DND-41 (cell line): ENCODE measurements around the gene RDH12.
"Not testable (repeated sequence)": the region's sequence is repeated elsewhere in the genome, so short reads cannot be mapped to it uniquely, and the experiment has no call there.

ENCODE experiments used
- ATAC-seq: fragments of 200-7000 bp; cut with Tn5 transposase; 3 replicates; pipeline ENCODE4 v1.9.1; 2021; ENCODE audit warnings: low read depth; ENCODE audit not compliant: insufficient read depth
- DNase-seq: peaks from one replicate; pipeline ENCODE4 v3.0.0-alpha.2; 2020
- H2AFZ ChIP-seq: 2 replicates; pipeline ENCODE4 v1.6.0; 2012; ENCODE audit warnings: low read depth, low read length
- H3K27ac ChIP-seq: 2 replicates; pipeline ENCODE4 v1.5.1; 2012; ENCODE audit warnings: low read length, inconsistent platforms
- H3K27me3 ChIP-seq: fragments of 200-600 bp; sonication (generic); 2 replicates; pipeline ENCODE4 v1.6.0; 2012; ENCODE audit warnings: low read length, mild to moderate bottlenecking, inconsistent platforms; ENCODE audit not compliant: insufficient read depth, poor library complexity
- H3K36me3 ChIP-seq: 2 replicates; pipeline ENCODE4 v1.5.1; 2012; ENCODE audit warnings: low read length, inconsistent platforms; ENCODE audit not compliant: insufficient read depth
- H3K4me1 ChIP-seq: 2 replicates; pipeline ENCODE4 v1.5.1; 2012; ENCODE audit warnings: mild to moderate bottlenecking, low read length; ENCODE audit not compliant: insufficient read depth
- H3K4me2 ChIP-seq: 2 replicates; pipeline ENCODE4 v1.6.0; 2012; ENCODE audit warnings: mild to moderate bottlenecking, moderate library complexity, low read length, inconsistent platforms; ENCODE audit not compliant: insufficient read depth
- H3K4me3 ChIP-seq, 2 experiments: fragments of 200-600 bp in 1 of 2; shearing (Covaris generic) in 1 of 2; 2 replicates each; pipeline ENCODE4 v1.5.1; 2012 to 2016; ENCODE audit warnings: inconsistent platforms in 2 of 2, low read length in 2 of 2, mild to moderate bottlenecking in 2 of 2, low read depth in 1 of 2, moderate library complexity in 1 of 2
- H3K79me2 ChIP-seq: 2 replicates; pipeline ENCODE4 v1.6.0; 2012; ENCODE audit warnings: low read length, inconsistent platforms; ENCODE audit not compliant: insufficient read depth
- H3K9ac ChIP-seq: 2 replicates; pipeline ENCODE4 v1.6.0; 2012; ENCODE audit warnings: low read depth, mild to moderate bottlenecking, inconsistent platforms, low read length, moderate library complexity
- H3K9me3 ChIP-seq: 2 replicates; pipeline ENCODE4 v1.5.1; 2012; ENCODE audit warnings: low read length, moderate library complexity, mild to moderate bottlenecking, inconsistent platforms; ENCODE audit not compliant: insufficient read depth, severe bottlenecking
- H4K20me1 ChIP-seq: 2 replicates; pipeline ENCODE4 v1.6.0; 2012; ENCODE audit warnings: low read length; ENCODE audit not compliant: insufficient read depth
- EZH2 ChIP-seq: IDR thresholded peaks from 3 replicates; pipeline ENCODE4 v1.6.1; 2012; ENCODE audit warnings: borderline replicate concordance, low read depth, mild to moderate bottlenecking, moderate library complexity, low read length, inconsistent platforms; ENCODE audit not compliant: severe bottlenecking
- TF ChIP-seq, protein P1 (sequence below): IDR thresholded peaks from 2 replicates; pipeline ENCODE4 v1.5.1; 2012; ENCODE audit warnings: borderline replicate concordance, low read length, moderate library complexity, mild to moderate bottlenecking; ENCODE audit not compliant: poor library complexity, severe bottlenecking; ENCODE audit errors: extremely low read depth

The RDH12 gene

DNA sequence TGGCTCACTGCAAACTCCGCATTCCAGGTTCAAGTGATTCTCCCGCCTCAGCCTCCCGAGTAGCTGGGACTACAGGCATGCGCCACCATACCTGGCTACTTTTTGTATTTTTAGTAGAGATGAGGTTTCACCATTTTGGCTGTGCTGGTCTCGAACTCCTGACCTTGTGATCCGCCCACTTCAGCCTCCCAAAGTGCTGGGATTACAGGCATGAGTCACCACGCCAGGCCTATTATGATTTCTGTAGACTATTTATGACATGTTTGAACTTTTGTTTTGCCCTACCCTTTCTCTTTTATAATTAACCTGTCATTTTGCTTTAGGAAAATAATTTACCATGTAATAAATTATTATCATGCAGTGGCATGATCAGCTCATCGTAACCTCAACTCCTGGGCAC is at the start of gene RDH12:
RDH12 (plus strand) TSS at position 395 of the 400 bp plus-strand sequence. CDS start 20,757 bp downstream, outside the sequence.
- ATAC-seq, result not testable (repeated sequence)

DNA sequence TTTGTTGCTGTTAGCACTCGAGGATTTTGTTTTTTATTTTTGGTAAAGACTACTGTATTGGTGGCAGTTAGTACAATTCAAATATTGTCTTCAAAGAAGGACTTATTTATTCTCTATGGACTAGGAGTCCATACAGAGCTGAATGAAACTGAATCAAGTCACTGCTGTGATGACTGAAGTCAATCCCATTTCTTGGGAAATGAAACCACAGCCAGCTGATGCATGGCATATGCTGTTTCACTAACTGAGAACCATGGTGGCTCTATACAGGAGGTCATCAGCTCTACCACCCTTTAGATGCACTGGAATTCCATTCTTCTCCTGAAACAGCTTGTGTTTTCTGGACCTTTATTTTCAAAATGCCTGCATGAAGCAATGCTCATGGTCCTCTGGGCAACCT is 49.5 kb upstream of the RDH12 start:
- Histone ChIP-seq H3K27ac (no peak overlapping the region), H3K4me1 (no peaks in the 10 kb centered on the region), H3K79me2 (no peaks in the 10 kb centered on the region), H4K20me1 (no peaks in the 10 kb centered on the region), H3K27me3 (no peaks in the 10 kb centered on the region), H3K9me3 (no peaks in the 10 kb centered on the region), H2AFZ (no peak overlapping the region), H3K4me3 (no peak overlapping the region), H3K36me3 (peaks cover 95% of the 10 kb centered on the region), H3K9ac (no peak overlapping the region), H3K4me2 (no peak overlapping the region)
- ATAC-seq (no peak), DNase-seq (no peak)
- TF ChIP-seq, protein P1, sequence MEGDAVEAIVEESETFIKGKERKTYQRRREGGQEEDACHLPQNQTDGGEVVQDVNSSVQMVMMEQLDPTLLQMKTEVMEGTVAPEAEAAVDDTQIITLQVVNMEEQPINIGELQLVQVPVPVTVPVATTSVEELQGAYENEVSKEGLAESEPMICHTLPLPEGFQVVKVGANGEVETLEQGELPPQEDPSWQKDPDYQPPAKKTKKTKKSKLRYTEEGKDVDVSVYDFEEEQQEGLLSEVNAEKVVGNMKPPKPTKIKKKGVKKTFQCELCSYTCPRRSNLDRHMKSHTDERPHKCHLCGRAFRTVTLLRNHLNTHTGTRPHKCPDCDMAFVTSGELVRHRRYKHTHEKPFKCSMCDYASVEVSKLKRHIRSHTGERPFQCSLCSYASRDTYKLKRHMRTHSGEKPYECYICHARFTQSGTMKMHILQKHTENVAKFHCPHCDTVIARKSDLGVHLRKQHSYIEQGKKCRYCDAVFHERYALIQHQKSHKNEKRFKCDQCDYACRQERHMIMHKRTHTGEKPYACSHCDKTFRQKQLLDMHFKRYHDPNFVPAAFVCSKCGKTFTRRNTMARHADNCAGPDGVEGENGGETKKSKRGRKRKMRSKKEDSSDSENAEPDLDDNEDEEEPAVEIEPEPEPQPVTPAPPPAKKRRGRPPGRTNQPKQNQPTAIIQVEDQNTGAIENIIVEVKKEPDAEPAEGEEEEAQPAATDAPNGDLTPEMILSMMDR, result no peak
- TF ChIP-seq EZH2, result no peak

More for the DNA sequence above, at the start of gene RDH12:
- not testable (repeated sequence) for H3K27ac ChIP-seq, H3K4me1 ChIP-seq, H3K9me3 ChIP-seq, H3K27me3 ChIP-seq, H3K9ac ChIP-seq, DNase-seq, H4K20me1 ChIP-seq, H3K79me2 ChIP-seq, H3K4me2 ChIP-seq, H2AFZ ChIP-seq, H3K36me3 ChIP-seq, H3K4me3 ChIP-seq

DNA sequence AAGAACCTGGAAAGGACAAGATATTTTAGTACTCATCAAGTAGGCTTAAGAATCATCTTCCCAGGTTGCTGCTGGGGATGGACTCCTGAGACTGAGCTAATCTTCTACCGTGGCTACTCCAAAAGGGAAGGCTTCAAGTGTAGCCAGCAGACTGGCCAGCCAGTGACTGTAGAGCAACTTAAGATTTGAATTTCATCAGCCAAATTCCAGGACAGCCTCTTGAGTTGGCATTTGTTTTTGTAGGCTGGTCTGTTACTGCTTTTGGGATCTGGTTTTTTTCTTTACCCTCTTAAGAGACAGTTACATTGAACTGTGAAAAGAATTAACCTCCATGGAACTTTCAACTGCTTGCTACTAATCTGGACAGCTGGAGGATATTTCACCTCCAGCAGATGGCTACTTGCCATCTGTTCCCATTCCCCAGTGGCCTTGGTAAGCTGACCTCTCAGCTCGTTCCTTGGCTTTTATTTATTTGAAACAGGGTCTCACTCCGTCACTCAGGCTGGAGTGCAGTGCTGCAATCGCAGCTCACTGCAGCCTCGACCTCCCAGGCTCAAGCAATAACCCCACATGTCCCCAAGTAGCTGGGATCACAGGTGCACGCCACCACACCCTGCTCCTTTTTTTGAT is 47.9 kb upstream of the RDH12 start:
- no peak overlapping the region for H2AFZ ChIP-seq
- TF ChIP-seq EZH2, result no peak
- TF ChIP-seq, protein P1, result no peak
- H3K36me3 ChIP-seq, result peaks cover 88% of the 10 kb centered on the region
- no peak for DNase-seq
- no peak for ATAC-seq
- no peak overlapping the region for H3K9ac ChIP-seq
- no peaks in the 10 kb centered on the region for H4K20me1 ChIP-seq
- H3K79me2 ChIP-seq, result no peaks in the 10 kb centered on the region
- no peaks in the 10 kb centered on the region for H3K27me3 ChIP-seq
- H3K4me1 ChIP-seq, result no peaks in the 10 kb centered on the region
- no peak overlapping the region for H3K4me2 ChIP-seq
- H3K9me3 ChIP-seq, result no peaks in the 10 kb centered on the region
- H3K4me3 ChIP-seq, result no peak overlapping the region
- no peak overlapping the region for H3K27ac ChIP-seq

DNA sequence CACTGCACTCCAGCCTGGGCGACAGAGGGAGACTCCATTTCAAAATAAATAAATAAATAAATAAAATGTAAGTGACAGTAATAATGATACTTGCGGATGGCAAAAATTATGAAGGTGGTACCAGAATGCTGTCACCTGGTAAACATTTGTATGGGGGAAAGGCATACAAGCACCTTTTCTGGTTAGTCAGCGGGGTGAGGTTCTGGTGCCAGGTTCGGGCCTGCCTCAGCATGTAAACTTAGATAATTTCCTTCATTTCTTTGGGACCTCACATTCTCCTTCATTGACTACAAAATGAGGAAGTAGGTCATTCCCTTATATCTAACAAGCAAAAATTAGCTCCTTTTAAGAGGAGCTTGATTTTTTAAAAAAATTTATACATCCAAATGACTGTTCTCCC is 38.1 kb upstream of the RDH12 start:
- no peaks in the 10 kb centered on the region for H3K27me3 ChIP-seq

More for the DNA sequence above, 38.1 kb upstream of the RDH12 start:
- H3K9ac ChIP-seq, result no peak overlapping the region
- H3K79me2 ChIP-seq, result peaks cover 76% of the 10 kb centered on the region
- H3K4me2 ChIP-seq, result no peak overlapping the region
- no peak for TF ChIP-seq EZH2
- H3K27ac ChIP-seq, result no peak overlapping the region
- DNase-seq, result no peak
- no peak for ATAC-seq
- H3K36me3 ChIP-seq, result peaks cover 32% of the 10 kb centered on the region
- H2AFZ ChIP-seq, result no peak overlapping the region
- peaks cover 8% of the 10 kb centered on the region; the same call in 1 of the 2 replicates for H3K4me1 ChIP-seq
- peaks cover 25% of the 10 kb centered on the region; the same call in 1 of the 2 replicates for H4K20me1 ChIP-seq
- H3K9me3 ChIP-seq, result no peaks in the 10 kb centered on the region
- H3K4me3 ChIP-seq, result no peak overlapping the region
